GM12864 (cell line): ENCODE measurements around the gene P2RX5.

Experiments
- DNase-seq: peaks from one replicate; pipeline ENCODE4 v3.0.0-alpha.2; 2011; ENCODE audit warnings: low read depth
- H3K4me3 ChIP-seq: 2 replicates; pipeline ENCODE4 v1.5.1; 2011; ENCODE audit warnings: mild to moderate bottlenecking, low read depth, low read length, control low read depth
- CTCF ChIP-seq: IDR thresholded peaks from 2 replicates; pipeline ENCODE4 v1.5.1; 2011; ENCODE audit warnings: low read depth, mild to moderate bottlenecking, moderate library complexity, low read length, control low read depth, inconsistent platforms; ENCODE audit errors: missing control alignments

P2RX5 gene

GRCh38 chr17:3665834-3666233 is 30.1 kb downstream of the P2RX5 start:
- no peak for DNase-seq
- H3K4me3 ChIP-seq: no peak overlapping the region
- no peak for TF ChIP-seq CTCF

GRCh38 chr17:3663102-3664011 is 32.6 kb downstream of the P2RX5 start:
- no peak for TF ChIP-seq CTCF
- no peak overlapping the region for H3K4me3 ChIP-seq
- no peak for DNase-seq

GRCh38 chr17:3660311-3660891 is 35.6 kb downstream of the P2RX5 start:
- no peak for TF ChIP-seq CTCF
- no peak for DNase-seq
- no peak overlapping the region for H3K4me3 ChIP-seq

- no peak overlapping the region for H3K4me3 ChIP-seq
- no peak for TF ChIP-seq CTCF
- DNase-seq: no peak
Measured at GRCh38 chr17:3659541-3660111, 36.3 kb downstream of the P2RX5 start.

- no peak for TF ChIP-seq CTCF
- no peak overlapping the region for H3K4me3 ChIP-seq
- no peak for DNase-seq
Measured at GRCh38 chr17:3658784-3659449, 37.0 kb downstream of the P2RX5 start.

- no peak for TF ChIP-seq CTCF
- DNase-seq: no peak
- no peak overlapping the region for H3K4me3 ChIP-seq
Measured at GRCh38 chr17:3657874-3658783, 37.8 kb downstream of the P2RX5 start.
